GM21529 (cell line): ENCODE measurements around the gene TRIM41.
A peak's percentile ranks its signal among the peaks of the same experiment; 100 is the strongest.
"Not testable (repeated sequence)": the region's sequence is repeated elsewhere in the genome, so short reads cannot be mapped to it uniquely, and the experiment has no call there.

Experiments
- ATAC-seq: cut with Tn5 transposase; IDR thresholded peaks from one replicate; pipeline ENCODE4 v1.9.1; 2021; ENCODE audit not compliant: unreplicated experiment

TRIM41 gene

DNA sequence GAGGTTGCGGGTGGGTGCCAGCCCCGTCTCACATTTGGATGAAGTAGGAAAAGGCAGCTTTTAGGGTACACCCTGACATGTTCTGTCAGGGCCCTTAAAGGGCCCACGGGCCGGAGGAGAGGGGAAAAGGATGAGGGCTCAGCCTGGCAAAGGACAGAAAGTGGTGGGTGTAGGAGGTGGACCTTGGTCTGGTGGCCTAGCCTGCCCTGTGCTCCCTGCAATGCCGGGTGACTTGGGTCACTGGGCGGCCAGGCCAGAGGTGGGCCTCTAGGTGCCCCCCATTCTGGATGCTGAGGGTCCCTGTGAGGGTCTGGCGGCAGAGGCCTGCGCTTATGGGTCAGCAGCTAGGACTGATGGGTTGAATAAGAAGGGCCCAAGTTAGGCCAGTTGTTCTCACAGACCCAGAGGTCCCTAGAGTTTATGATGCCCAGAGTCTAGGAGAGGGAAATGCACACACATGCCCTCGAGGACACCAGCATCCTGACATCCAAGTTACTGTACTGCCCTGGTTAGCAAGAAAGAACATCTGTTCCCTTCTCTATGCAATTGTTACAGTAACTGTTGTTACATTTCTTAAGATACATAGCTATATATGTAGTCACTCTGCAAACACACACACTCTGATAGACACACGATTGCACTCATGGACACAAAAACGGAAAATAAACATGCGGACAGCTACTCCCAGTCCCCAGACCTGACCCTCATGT is 30.6 kb upstream of the TRIM41 start:
- ATAC-seq = no peak

DNA sequence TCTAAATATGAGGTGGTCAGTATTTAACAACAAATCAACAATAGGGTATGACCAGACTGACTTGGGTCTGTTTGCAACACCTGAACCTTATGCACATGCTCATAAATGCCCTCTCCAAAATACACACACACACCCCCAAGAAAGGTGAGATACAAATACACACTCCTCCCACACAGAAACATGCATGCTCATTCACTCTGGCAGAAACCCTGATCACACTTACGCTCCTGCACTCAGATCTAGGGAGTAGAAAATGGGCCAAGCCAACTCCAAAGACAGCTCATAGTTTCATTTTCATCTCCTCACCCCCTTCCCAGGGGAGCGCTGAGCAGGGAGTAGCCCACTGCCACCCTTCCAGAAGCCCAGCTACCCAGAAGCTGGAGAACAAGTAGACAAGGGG is 29.4 kb upstream of the TRIM41 start:
- ATAC-seq = no peak

DNA sequence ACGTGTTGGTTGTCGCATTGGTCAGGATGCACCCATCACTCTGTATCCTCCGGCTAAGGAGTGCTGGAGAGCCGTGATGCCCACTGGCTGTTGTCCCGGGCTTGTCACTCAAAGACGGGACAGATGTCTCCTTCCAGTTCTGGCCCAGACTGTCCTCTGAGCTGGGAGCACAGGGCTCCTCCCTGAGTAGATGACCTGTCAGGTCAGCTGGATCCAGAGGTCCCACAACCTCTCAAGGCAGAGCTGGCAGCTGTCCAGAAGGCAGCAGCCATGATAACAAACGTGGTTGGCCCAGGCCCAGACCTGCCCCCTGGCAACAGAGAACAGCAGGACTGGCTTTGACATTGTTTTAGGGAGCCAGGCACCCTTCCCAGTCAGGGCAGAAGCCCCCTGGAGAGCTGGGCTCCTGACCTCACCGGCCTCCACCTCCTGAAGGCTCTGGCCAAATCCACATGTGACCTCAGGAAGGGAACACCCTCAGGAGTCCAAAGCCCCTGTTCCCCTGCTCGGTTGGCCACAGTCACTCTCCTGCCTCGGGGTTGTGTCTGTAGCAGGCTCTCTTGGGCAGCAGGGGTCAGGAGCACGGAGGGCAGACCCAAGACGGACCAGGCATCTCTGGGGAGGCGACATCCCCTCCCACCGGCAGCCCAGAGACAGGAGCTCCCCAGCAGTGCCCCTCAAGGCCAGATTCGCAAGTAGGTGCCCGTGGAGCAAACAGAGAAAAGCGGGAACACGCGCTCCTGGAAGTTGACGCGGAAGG is 28.4 kb upstream of the TRIM41 start:
- no peak for ATAC-seq

DNA sequence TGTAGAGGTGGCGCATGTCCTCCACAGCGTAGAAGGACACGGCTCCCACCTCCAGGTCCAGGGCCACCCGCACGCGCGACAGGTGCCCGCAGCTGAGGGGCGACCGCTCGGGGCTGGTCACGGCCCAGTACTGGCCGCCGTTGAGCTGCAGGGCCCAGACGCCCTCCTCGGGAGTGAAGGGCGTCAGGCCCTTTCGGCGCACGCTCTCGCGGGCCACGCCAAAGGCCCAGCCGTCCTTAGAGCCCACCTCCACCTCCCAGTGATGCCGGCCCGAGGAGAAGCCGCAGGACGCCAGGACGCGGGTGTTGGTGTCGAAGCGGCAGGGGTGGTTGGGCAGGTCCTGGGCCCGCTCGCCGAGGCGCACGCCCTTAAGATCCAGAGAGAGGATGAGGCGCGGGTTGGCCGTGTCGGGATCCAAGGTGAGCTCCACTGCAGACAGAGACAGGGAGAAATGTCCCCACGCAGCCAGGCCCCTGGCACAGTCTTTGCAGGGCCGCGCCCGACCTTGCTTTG is 27.8 kb upstream of the TRIM41 start:
- ATAC-seq = no peak

DNA sequence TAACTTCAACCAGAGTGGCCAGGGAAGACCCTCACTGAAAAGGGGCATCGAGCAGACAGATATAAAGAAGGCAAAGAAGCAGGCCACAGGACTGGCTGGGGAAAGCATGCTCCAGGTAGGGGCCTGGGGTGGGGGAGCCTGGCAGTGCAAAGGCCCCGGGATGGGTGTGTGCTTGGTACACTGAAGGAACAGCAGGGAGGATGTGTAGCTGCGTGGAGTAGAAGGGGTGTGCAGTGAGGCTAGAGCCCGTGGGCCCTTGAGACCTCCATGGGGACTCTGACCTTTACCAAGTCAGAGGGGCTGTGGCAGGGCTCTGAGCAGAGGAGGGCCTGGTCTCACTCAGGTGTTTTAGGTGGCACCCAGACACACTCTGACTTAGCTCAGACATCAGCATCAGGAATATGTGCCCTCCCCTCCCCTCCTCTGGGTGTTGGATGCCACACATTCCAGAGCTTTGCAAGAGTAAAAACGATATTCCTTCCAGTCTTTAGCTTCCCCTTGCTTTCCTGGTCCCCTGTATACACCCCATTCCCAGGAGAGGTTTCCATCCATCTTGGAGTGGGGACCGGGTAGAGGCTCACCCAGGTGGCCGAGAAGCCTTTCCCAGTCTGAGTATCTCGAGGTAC is 25.6 kb upstream of the TRIM41 start:
- ATAC-seq = no peak

DNA sequence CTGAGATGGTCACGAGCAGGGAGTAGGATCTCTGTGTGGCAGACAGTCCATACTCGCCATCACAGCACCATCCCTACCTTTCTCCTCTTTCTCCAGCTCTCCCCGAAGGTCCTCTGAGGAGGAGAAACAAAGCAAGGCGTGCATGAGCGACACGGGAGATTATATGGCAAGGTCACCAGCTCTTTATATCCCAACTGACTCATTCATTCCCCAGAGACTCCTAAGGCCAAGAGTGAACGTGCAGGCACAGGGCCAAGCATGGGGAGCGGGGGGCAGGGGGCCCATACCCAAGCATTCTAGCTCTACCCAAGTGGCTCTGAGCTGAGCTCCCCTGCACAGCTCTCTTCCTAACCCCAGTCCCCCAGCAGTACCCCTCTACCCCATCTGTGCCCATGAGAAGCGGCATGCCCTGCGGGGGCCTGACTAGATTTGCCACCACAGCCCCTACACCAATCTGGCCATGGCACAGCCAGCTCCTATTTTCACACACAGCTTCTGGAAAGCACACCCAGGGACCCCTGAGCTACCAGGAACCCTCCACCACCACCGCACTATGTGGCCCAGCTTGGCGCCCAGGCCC is 24.9 kb upstream of the TRIM41 start:
- no peak for ATAC-seq

DNA sequence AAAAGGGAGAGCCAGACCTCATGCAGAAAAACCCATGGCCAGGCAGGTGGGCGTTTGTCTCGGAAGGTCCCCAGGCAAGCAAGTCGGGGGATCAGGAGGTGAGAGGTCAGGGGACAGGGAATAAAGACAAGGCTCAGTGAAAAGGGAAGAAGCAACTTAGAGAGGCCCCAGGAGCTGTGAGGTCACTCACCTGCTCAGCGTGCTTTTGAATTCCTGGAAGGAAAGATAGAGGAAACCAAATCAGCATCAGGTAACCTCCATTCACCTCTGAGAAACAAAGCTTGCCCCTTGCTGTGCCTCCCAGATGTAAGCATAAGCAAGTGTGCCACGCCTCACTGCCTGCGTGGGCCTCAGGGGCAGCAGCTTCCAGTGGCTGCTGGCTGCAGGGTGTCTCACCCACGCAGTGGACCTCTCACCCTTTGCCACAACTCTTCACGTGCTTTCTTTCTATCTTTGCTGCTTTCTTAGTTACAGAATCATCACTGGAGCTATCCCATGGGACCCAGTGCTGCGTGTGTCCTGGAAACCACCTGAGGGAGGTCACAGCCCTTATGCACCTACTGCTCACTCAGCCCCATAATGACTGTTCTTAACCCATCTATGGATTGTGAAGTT is 24.1 kb upstream of the TRIM41 start:
- ATAC-seq = peak; percentile 76

DNA sequence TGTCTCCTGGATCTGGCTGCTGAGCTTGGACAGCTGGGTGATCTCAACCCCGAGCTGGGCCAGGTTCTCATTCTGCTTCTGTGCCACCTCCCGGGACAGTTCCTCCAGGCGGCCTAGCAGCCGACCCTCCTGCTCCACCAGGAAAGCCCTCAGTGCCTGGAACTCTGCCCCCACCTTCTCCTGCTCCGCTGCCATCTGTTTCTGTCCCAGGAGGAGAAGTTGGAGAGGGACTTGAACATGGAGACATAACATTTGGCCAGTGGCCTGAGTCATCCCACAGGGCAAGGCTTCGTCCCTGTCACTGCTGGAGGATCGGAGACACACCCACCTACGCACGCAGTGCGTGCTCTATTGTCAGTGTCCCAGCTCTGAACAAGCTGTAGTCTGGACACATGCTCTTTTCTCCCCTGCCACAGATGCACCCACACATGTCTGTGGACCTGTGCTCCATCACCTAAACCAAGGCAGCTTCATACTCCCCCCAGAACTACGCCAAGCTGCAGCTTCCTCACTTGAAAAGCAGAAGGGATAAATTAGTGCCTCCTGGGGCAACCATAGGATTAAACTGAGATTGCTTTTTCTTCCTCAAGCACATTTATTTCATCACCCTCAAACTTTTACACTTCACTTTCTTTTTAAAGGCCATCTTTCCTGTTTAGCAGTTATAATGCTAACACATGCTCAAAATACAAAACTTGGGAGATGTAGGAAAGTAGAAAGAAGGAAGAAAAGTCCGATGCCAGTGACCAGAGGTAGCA is 23.0 kb upstream of the TRIM41 start:
- no peak for ATAC-seq

DNA sequence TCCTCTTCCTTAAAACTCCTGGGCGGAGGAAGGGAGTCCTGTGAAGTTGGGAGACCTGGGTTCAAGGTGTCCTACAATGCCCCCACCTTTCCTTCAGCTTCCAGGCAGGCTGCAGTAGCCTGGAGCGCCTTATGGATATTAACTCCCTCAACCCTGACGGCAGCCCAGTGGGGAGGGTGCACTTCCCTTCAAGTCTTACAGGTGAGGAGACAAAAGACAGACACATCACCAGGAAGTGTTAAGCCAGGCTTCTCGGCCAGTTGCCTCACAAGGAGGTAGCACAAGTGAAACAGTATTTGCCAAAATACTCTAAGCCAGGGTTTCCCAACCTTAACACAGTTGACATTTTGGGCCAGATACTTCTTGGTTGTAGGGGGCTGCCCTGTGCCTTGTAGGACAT is 22.3 kb upstream of the TRIM41 start:
- ATAC-seq = no peak

DNA sequence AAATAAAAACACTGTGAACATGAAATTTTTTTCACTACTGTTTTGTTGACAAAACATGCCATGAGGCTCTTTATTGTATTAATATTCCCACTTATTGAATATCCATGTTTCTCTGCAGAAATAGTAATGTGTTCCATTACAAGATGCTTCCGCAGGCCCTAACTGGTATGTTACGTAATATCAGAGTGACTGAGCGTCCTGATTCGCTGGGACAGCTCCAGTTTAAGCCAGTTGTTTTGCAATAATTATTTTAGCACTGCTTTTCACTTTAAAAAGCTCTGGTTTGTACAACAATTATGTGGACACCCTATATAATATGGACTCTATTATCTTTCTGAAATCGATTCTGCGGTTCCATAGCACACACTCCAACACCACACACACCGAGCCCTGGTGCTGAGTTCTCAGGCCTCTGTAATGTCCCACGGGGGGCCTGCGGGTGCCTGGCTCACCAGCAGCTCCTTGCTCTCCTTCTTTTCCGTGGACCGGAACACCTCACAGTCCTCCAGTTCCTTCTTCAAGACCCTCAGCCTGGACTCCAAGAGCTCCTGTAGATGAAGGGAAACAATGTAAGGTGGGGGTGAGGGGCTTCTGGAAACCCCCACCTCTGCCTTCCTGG is 19.9 kb upstream of the TRIM41 start:
- no peak for ATAC-seq

DNA sequence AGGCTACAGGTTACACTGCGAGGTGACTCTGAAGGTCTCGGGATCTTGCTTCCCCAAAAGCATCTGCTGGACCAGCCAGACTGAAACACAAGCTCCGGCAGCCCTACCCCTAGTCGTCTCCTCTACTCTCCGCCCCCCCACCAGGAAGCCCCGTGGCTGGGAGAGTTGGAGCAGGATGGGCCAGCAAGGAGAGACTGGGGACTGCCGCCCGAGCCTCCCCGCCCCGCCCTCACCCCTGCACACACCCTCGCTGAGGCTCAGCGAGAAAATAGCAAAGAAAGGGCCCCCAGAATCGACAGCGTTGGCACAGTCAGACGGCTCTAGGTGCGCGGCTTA is 19.3 kb upstream of the TRIM41 start:
- ATAC-seq = no peak

DNA sequence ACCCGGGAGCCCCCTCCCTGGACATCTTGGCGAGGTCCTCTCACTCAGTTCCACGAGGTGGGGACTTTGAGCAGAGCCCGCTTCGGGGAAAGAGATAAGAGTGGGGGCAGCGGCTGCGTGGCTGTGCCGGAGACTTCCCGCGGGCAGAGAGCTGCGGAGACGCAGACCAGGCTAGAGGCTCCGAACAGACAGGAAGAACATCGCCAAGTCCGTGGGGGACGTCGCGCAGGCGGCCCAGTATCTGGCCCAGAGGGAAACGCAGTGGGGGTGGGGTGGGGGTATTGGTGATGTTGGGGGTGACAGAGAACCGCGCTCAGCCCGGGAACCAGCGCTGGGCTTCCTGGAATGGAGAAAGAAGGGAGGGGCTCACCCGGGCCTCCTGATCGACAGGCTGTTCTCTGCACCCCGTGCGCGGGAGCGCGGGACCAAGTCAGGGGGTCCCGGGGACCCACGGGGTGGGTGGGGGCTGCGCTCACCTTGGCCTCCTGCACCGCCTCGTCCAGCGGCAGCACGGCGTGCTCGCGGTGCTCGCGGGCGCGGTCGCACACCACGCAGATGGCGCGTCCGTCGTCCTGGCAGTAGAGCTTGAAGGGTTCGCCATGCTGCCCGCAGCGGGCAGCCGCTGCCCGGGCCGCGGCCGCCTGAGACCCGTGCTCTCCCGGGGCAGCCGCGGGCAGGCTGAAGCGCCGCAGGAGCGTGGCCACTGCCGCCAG is 18.8 kb upstream of the TRIM41 start:
- ATAC-seq = no peak

DNA sequence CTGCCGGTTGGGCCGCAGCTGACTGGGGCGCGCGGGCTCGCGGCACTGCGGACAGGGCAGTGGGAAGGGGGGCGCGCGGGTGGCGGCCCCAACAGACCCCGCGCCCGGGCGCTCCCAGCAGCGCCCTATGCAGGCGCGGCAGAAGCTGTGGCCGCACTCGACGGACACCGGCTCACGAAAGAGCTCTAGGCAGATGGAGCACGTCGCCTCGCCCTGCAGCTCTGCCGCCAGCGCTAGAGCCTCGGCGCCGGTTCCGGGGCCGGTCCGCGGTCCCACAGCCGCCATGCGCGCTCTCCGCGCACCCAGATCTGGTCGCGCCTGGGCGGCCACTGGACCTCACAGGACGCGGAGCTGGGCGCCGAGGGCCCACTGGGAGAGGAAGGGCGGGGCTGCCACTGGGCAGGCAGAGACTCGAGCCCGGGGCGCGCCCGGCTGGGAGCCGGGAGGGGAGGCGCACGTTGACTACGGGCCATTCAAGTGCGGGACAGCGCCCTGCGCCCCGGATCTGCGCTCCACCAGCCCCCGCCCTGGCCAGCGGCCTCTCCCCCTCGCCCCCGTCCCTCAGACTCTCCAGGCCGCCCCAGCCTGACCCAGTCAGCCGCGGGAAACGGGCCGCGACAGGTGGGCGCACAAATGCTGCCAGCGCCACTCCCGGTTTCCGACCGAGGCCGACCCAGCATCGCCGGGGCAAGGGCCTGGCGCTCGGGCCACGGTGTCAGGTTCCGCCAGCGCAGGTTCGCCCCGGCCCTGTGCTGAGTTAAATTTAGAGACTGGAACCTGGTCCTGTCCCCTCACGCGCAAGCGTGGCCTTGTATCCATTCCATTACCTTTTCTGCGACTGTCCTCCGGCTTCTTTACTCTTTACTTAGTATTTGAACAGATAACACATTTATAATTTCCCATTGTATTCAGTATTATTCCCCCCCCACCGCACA is 18.0 kb upstream of the TRIM41 start, which contains the start of gene TRIM7:
TRIM7 (minus strand) TSS at position 371 of the 935 bp plus-strand sequence; CDS start at position 285, 86 bp downstream.
- no peak for ATAC-seq

DNA sequence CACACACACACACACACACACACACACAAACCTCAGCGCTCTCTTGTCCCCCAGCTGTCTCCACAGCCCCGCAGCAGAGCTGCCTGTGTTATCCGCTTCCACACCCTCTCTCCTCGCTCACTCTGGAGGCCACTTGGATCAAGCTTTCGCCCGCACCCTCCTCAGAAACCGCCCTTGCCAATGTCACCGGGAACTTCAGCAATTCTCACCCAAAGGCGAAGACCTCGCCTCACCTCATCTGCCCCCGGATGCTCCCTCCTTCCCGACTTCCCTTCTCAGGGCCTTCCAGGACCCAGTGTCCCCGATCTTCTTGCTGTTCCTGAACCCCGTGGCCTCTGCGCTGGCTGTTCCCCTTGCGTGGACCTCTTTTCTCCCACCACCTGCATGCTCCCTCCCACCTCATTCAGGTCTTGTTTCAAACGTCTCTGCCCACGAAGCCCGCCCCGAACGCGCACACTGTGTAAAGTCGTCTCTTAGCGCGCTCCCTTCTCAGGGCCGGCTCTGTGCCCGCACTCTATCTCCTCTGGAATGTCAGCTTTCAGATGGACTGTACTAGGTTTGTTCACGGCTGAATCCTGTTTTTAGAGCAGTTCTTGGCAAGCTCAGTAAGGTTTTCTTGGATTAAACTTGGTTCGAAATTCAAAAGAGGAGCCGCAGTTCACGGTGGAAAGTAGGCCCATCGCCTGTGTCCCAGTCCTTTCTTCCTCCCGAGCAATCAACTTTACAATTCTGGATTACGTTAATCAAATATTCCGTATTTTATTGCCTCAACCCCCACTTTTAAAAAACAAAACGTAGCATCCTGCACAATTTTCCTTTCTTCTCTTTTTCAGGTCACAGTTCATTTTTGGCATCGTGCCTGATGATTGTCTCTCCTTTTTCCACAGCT is 17.1 kb upstream of the TRIM41 start:
- no peak for ATAC-seq

DNA sequence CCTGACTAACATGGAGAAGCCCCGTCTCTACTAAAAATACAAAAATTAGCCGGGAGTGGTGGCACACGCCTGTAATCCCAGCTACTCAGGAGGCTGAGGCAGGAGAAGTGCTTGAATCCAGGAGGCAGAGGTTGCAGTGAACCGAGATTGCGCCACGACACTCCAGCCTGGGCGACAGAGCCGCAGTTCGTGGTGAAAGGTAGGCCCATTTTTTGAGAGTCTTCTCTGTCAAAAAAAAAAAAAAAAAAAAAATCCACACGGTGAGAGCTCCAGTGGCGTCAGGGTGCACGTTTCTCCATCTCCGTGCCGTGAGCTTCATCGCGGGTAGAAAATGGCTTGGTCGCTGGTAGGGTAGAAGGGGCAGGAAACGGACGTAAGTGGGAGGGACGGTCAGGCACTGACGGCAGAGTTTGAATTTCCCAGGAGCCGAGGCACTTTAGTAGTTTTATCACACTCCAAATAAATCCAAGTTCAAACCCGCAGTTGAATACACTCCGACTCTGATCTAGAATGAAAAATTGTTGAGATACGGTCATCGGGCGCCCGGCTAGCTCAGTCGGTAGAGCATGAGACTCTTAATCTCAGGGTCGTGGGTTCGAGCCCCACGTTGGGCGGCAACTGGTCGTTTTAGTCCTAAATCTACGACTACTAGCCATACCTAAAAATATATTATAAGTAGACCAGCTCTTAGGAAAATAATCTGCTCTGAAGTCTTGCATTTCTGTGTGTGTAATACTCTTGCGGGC is 15.7 kb upstream of the TRIM41 start:
- peak; percentile 28 for ATAC-seq

DNA sequence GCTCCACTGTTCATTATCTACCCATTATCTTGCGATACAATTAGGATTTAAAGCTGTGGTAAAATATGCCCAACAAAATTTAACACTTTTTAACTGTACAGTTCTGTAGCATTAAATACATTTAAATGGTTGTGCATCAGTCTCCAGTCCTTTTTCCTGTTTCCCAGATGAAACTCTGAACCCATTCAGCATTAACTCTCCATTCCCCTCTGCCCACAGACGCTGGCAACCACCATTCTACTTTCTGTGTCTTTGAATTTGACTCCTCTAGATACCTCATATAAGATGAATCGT is 15.2 kb upstream of the TRIM41 start:
- ATAC-seq = no peak

DNA sequence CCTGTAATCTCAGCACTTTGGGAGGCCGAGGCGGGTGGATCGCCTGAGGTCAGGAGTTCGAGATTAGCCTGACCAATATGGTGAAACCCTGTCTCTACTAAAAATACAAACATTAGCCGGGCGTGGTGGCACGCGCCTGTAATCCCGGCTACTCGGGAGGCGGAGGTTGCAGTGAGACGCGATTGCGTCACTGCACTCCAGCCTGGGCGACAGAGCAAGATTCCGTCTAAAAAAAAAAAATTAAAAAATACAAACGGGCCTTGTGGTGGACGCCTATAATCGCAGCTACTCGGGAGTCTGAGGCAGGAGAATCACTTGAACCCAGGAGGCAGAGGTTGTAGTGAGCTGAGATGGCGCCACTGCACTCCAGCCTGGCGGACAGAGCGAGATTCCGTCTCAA is 14.1 kb upstream of the TRIM41 start:
- not testable (repeated sequence) for ATAC-seq
